Left ventricle myocardium superior (tissue), 1 donor: ENCODE measurements around the gene GJA4. TPM values are rescaled to one million over a fixed set of nuclear protein-coding genes. Genes with fewer than 3 reads are reported as not detected.

Source experiments
- ATAC-seq: fragments of 200-7000 bp; cut with Tn5 transposase; one replicate; pipeline ENCODE4 v1.9.1; 2020; ENCODE audit warnings: mild to moderate bottlenecking, moderate library complexity
- DNase-seq: peaks from one replicate; pipeline ENCODE4 v3.0.0-alpha.2; 2020
- intact Hi-C: fragments of 100-400 bp; cut with micrococcal nuclease; formaldehyde crosslinking; loops from one replicate; pipeline ENCODE4 v1.11.0; 2022
- total RNA-seq: library from RNA; stranded (reverse); fragmentation: NEBNext Ultra II Directional; extraction: Animal tissue kit (Norgen Biotek cat#: 25700); gene quantifications from one replicate; pipeline ENCODE4 v1.2.1, GENCODE V29; 2021
- donor health status: DM: no; HTN: yes; CAD: no; lungs with severe emphysema.

The GJA4 gene
- total RNA-seq, 1 donor from 2014 or later: 19.1 TPM

- ATAC-seq (no peak), DNase-seq (no peak)
- intact Hi-C loops: no loop called here
These were observed 29.4 kb downstream of the GJA4 start for GRCh38 chr1:34822202-34822601.

- ATAC-seq (peak; percentile 15), DNase-seq (no peak)
- intact Hi-C loops: no loop called here
These were observed 32.1 kb downstream of the GJA4 start for GRCh38 chr1:34824817-34825454.

- DNase-seq (peak; percentile 52), ATAC-seq (peak; percentile 89)
- intact Hi-C loops: no loop called here
These were observed 32.8 kb downstream of the GJA4 start for GRCh38 chr1:34825455-34826091.

GRCh38 chr1:34827341-34827941 lies 34.6 kb downstream of the GJA4 start:
- ATAC-seq: no peak

GRCh38 chr1:34828611-34829010 lies 35.8 kb downstream of the GJA4 start:
- intact Hi-C loops: no loop called here
- no peak for ATAC-seq
- DNase-seq: no peak

More at GRCh38 chr1:34827341-34827941, 34.6 kb downstream of the GJA4 start:
- intact Hi-C loops: no loop called here
- DNase-seq: no peak

- intact Hi-C loops: no loop called here
- ATAC-seq (no peak), DNase-seq (no peak)
These were observed 36.5 kb downstream of the GJA4 start for GRCh38 chr1:34829250-34829649.

- no peak for ATAC-seq
- DNase-seq: no peak
- intact Hi-C loops: no loop called here
These were observed 39.0 kb downstream of the GJA4 start for GRCh38 chr1:34831721-34832246.

- intact Hi-C loops: no loop called here
- DNase-seq (no peak), ATAC-seq (no peak)
These were observed 40.9 kb downstream of the GJA4 start for GRCh38 chr1:34833711-34834110.

- ATAC-seq (no peak), DNase-seq (no peak)
These were observed 46.9 kb downstream of the GJA4 start for GRCh38 chr1:34839526-34840305.

GRCh38 chr1:34840426-34840825 lies 47.6 kb downstream of the GJA4 start:
- intact Hi-C loops: no loop called here
- ATAC-seq (no peak), DNase-seq (no peak)

More at GRCh38 chr1:34839526-34840305, 46.9 kb downstream of the GJA4 start:
- intact Hi-C loops: no loop called here

GRCh38 chr1:34842073-34842472 lies 49.3 kb downstream of the GJA4 start:
- ATAC-seq (no peak), DNase-seq (no peak)
- intact Hi-C loops: no loop called here

GRCh38 chr1:34842952-34843371 lies 50.2 kb downstream of the GJA4 start:
- peak; percentile 47 for ATAC-seq
- no peak for DNase-seq
- intact Hi-C loops: no loop called here

- DNase-seq (no peak), ATAC-seq (peak; percentile 17)
- intact Hi-C loops: no loop called here
These were observed 50.8 kb downstream of the GJA4 start for GRCh38 chr1:34843392-34844251.

- ATAC-seq (no peak), DNase-seq (no peak)
- intact Hi-C loops: no loop called here
These were observed 51.4 kb downstream of the GJA4 start for GRCh38 chr1:34844252-34844634.

Other genes starting within 250 kb of the GJA4 start
- not detected for gene GJB5, start 38.0 kb upstream of the GJA4 start, total RNA-seq
- not detected for gene GJB4, start 33.3 kb upstream of the GJA4 start, total RNA-seq
- not detected for gene GJB3, start 11.8 kb upstream of the GJA4 start, total RNA-seq
- 33.6 TPM for gene SMIM12, start 66.8 kb downstream of the GJA4 start, total RNA-seq
- 0.10 TPM for gene DLGAP3, start 136.7 kb downstream of the GJA4 start, total RNA-seq
- 7.8 TPM for gene TMEM35B, start 192.3 kb downstream of the GJA4 start, total RNA-seq
- 11.1 TPM for gene ZMYM6, start 238.9 kb downstream of the GJA4 start, total RNA-seq